Smooth muscle cell (in vitro differentiated cells): ENCODE data around the gene XPA. TPM values are rescaled to one million over a fixed set of nuclear protein-coding genes. Genes with fewer than 3 reads are reported as not detected.
"Not testable (repeated sequence)": the region's sequence is repeated elsewhere in the genome, so short reads cannot be mapped to it uniquely, and the experiment has no call there.

Source experiments
- DNase-seq: peaks from one replicate; lab custom pipeline; 2025; ENCODE audit not compliant: unreplicated experiment; lab: John Stamatoyannopoulos, UW
- H2AFZ ChIP-seq: fragments of 200-600 bp; sonication (generic); 2 replicates; pipeline ENCODE4 v1.6.0; 2016; ENCODE audit warnings: antibody characterized with exemption, low read depth, mild to moderate bottlenecking
- H3F3A ChIP-seq: fragments of 200-600 bp; sonication (generic); 2 replicates; pipeline ENCODE4 v1.6.0; 2017; ENCODE audit warnings: antibody characterized with exemption, low read depth
- H3K27ac ChIP-seq: fragments of 200-600 bp; sonication (generic); 2 replicates; pipeline ENCODE4 v1.5.1; 2016; ENCODE audit warnings: low read depth, mild to moderate bottlenecking
- H3K27me3 ChIP-seq: fragments of 200-600 bp; sonication (generic); 2 replicates; pipeline ENCODE4 v1.6.1; 2016; ENCODE audit warnings: low read depth, mild to moderate bottlenecking
- H3K36me3 ChIP-seq: fragments of 200-600 bp; sonication (generic); 2 replicates; pipeline ENCODE4 v1.5.1; 2016; ENCODE audit warnings: low read depth
- H3K4me1 ChIP-seq: fragments of 200-600 bp; sonication (generic); 2 replicates; pipeline ENCODE4 v1.5.1; 2016; ENCODE audit warnings: low read depth
- H3K4me2 ChIP-seq: fragments of 200-600 bp; sonication (generic); 2 replicates; pipeline ENCODE4 v1.6.0; 2016; ENCODE audit warnings: mild to moderate bottlenecking
- H3K4me3 ChIP-seq: fragments of 200-600 bp; sonication (generic); 2 replicates; pipeline ENCODE4 v1.5.1; 2016; ENCODE audit warnings: mild to moderate bottlenecking
- H3K79me2 ChIP-seq: fragments of 200-600 bp; sonication (generic); 2 replicates; pipeline ENCODE4 v1.6.0; 2016; ENCODE audit warnings: low read depth, mild to moderate bottlenecking
- H3K9ac ChIP-seq: fragments of 200-600 bp; sonication (generic); 2 replicates; pipeline ENCODE4 v1.6.0; 2016; ENCODE audit warnings: low read depth
- H3K9me3 ChIP-seq: fragments of 200-600 bp; sonication (generic); replicated peaks from 2 replicates; pipeline ENCODE4 v1.5.1; 2016; ENCODE audit warnings: low read depth
- H4K20me1 ChIP-seq: fragments of 200-600 bp; sonication (generic); 2 replicates; pipeline ENCODE4 v1.6.0; 2016; ENCODE audit warnings: low read depth
- WGBS: methylation state at CpG from one replicate; pipeline ENCODE4 v1.1.7; 2016; ENCODE audit warnings: low lambda C conversion rate; 5-methylcytosine and 5-hydroxymethylcytosine counted together
- polyA plus RNA-seq: library from polyadenylated mRNA; unstranded; fragments of >200 nt; fragmentation: Nextera tagmentation; extraction: Ambion mirVana; gene quantifications from 2 replicates; pipeline ENCODE4 v1.2.1, GENCODE V29; 2016
- total RNA-seq: library from RNA; depleted of rRNA; stranded (reverse); fragments of >200 nt; gene quantifications from 2 replicates; pipeline ENCODE4 v1.2.3, GENCODE V29; 2014
- TF ChIP-seq, protein P1 (sequence below): fragments of 200-600 bp; sonication (generic); IDR thresholded peaks from 2 replicates; pipeline ENCODE4 v1.5.1; 2017; ENCODE audit warnings: borderline replicate concordance, mild to moderate bottlenecking, antibody characterized with exemption; ENCODE audit not compliant: insufficient read depth, poor library complexity, severe bottlenecking

Gene XPA
- total RNA-seq: 6.5 and 7.5 TPM in 2 replicates
- polyA plus RNA-seq: 9.7 and 14.0 TPM in 2 replicates

DNA sequence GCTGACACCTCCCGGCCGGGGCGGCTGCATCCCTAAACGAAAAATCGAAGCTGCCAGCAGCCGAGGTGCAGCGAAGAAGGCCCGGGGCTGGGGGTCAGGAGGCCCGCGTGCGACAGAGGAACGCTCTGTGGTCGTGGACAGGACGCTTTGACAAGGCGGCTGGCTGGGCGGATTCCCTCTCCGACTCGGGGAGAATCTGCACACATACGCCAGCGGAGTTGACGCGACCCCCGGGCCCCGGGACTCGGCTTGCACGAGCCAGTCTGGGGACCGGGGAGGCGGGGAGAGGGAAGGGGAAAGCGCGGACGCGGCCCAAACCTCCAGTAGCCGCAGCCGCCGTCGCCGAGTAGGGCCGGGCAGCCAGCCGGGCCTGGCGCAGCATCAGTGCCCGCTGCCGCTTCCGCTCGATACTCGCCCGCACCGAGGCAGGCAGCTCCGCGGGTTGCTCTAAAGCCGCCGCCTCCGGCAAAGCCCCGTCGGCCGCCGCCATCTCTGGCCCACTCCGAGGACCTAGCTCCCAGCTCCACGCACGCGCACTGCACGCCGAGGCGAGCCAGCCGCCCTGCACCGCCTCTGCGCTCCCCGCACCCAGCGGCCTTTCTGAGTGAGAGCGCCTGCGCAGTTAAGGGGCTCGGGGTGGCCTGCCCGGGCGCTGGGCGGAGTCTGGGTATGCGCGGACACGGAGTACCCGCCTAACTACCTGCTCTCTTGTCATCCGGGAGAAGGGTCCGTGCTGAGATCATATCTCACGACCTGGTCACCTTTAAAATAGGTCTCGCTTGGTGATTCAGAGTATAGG is at the start of gene XPA:
TSS of gene XPA (minus strand) at position 538 of the 799 bp plus-strand sequence. CDS start at position 490, 48 bp downstream.
- Histone ChIP-seq H3K4me2 (peak within 1 kb of the TSS; percentile 99), H3K27me3 (no peaks in the 10 kb centered on the region), H3K9ac (peak within 1 kb of the TSS; percentile 72), H3K36me3 (peaks cover 3% of the 10 kb centered on the region), H3K27ac (peak within 1 kb of the TSS; percentile 68), H3F3A (no peaks in the 10 kb centered on the region), H2AFZ (peak within 1 kb of the TSS; percentile 78), H3K4me1 (peaks cover 16% of the 10 kb centered on the region), H4K20me1 (peaks cover 25% of the 10 kb centered on the region), H3K9me3 (no peaks in the 10 kb centered on the region), H3K4me3 (peak within 1 kb of the TSS; percentile 68), H3K79me2 (peaks cover 26% of the 10 kb centered on the region)
- TF ChIP-seq, protein P1, sequence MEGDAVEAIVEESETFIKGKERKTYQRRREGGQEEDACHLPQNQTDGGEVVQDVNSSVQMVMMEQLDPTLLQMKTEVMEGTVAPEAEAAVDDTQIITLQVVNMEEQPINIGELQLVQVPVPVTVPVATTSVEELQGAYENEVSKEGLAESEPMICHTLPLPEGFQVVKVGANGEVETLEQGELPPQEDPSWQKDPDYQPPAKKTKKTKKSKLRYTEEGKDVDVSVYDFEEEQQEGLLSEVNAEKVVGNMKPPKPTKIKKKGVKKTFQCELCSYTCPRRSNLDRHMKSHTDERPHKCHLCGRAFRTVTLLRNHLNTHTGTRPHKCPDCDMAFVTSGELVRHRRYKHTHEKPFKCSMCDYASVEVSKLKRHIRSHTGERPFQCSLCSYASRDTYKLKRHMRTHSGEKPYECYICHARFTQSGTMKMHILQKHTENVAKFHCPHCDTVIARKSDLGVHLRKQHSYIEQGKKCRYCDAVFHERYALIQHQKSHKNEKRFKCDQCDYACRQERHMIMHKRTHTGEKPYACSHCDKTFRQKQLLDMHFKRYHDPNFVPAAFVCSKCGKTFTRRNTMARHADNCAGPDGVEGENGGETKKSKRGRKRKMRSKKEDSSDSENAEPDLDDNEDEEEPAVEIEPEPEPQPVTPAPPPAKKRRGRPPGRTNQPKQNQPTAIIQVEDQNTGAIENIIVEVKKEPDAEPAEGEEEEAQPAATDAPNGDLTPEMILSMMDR: no peak
- DNase-seq: peak; percentile 89
- WGBS: 1% methylated on average over 49 of the region's 82 CpGs

DNA sequence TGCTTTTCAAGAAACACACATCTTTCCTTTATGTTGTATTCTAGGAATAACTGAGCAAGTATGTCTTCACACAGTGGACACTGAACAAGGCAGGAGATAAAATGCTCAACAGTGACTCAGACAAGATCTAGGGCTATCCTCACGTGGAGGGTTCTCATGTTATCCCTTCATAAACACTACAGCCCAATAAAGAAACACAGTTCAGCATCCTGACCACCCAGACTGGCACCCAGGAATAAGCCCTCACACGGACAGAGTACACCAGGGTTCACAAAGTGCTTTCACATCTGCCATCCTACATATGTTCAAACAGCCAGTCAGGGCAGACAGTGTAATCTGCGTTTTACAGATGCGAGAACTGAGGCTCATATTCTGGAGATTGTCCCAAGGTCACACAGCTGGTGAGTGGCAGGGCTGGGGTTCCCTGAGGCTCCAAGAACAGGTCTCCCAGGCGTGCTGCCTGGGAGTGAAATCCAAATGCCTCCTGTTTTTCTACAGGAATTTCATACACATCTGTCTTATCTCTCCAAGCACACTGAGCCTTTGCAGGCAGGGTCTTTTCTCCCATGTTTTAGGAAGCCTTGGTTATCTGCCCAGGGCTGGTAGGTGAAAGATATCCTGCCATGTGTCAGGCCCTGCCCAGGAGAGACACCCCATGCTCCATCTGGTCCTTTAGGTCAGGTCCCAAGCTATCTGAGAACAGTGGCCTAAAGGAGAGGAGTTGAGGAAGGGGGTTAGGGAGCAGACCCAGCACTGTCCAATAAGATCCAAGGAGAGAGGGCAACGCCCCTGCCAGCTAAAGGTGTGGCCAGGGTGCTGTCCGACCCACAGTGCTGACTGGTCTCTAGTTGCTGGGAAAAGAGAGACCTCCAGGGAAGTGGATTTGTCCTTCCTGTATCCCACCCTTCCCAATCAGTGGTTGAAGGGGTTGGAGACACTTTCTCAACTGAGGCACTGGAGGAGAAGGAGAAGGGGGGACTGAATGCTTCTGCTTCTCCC is 47.9 kb upstream of the XPA start:
- Histone ChIP-seq H3K79me2 (no peaks in the 10 kb centered on the region), H3K9ac (no peak overlapping the region), H2AFZ (no peak overlapping the region), H3K27ac (no peak overlapping the region), H3K9me3 (no peaks in the 10 kb centered on the region), H3K4me1 (peaks cover 23% of the 10 kb centered on the region), H3K4me2 (no peak overlapping the region), H3K36me3 (no peaks in the 10 kb centered on the region), H3K4me3 (no peak overlapping the region), H3F3A (peaks cover 8% of the 10 kb centered on the region), H4K20me1 (no peaks in the 10 kb centered on the region), H3K27me3 (no peaks in the 10 kb centered on the region)
- WGBS: 59% methylated on average over 7 of the region's 7 CpGs
- TF ChIP-seq, protein P1: no peak
- no peak for DNase-seq

DNA sequence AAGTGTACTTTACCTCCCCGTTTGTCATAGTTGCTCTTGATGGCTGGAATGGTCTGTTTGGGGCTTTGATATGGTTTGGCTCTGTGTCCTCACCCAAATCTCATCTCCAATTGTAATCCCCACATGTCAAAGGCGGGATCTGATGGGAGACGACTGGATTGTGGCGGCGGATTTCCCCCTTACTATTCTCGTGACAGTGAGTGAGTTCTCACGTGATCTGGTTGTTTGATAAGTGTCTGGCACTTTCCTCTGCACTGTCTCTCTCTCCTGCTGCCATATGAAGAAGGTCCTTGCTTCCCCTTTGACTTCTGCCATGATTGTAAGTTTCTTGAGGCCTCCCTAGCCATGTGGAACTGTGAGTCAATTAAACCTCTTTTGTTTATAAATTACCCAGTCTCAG is 46.9 kb upstream of the XPA start:
- H3K79me2 ChIP-seq, H3K4me2 ChIP-seq, H3K27ac ChIP-seq, H3K4me3 ChIP-seq, H3K36me3 ChIP-seq, H3F3A ChIP-seq, H4K20me1 ChIP-seq, H3K27me3 ChIP-seq, H3K9me3 ChIP-seq, H3K9ac ChIP-seq, DNase-seq, H2AFZ ChIP-seq: not testable (repeated sequence)
- WGBS: 53% methylated on average over 7 of the region's 7 CpGs
- peaks cover 23% of the 10 kb centered on the region for H3K4me1 ChIP-seq

DNA sequence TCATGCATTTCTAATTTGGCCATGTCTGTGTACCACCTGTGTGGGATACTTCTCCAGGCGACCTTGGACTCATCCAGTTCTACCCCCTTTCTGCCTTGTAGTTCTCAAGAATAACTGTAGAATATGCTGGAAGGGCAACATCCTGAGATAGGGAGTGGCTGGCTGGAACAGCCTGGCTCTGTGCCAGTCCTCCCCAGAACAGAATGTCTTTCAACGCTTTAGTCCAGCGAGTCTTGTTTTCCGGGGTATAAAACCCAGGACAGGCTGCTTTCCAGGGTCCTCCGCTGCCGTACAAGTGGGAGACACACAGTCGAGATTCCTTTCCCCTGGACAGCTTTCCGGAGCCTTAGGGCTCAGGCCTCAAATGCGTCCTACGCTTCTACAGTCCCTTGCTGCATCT is 45.4 kb upstream of the XPA start:
- WGBS: 97% methylated on average over 10 of the region's 10 CpGs
- H3K9ac ChIP-seq: no peak overlapping the region
- H4K20me1 ChIP-seq: no peaks in the 10 kb centered on the region
- H3K4me1 ChIP-seq: peaks cover 17% of the 10 kb centered on the region
- no peaks in the 10 kb centered on the region for H3K79me2 ChIP-seq
- no peaks in the 10 kb centered on the region for H3K36me3 ChIP-seq
- no peak overlapping the region for H3K4me3 ChIP-seq
- H3K27me3 ChIP-seq: no peaks in the 10 kb centered on the region
- no peak overlapping the region for H3K4me2 ChIP-seq
- H2AFZ ChIP-seq: no peak overlapping the region
- H3K27ac ChIP-seq: no peak overlapping the region
- DNase-seq: no peak
- H3K9me3 ChIP-seq: no peaks in the 10 kb centered on the region
- H3F3A ChIP-seq: peaks cover 6% of the 10 kb centered on the region
- TF ChIP-seq, protein P1: no peak
